Vagina (tissue), 2 donors: ENCODE data around the gene PPARD.

ENCODE experiments used
- CTCF ChIP-seq, 3 experiments: fragments of 450-650 bp in 2 of 3; fragments of 200-600 bp in 1 of 3; sonication (generic) in 1 of 3; IDR thresholded peaks; one replicate each; pipeline ENCODE4 v1.5.1; 2017 to 2019; ENCODE audit warnings: antibody characterized with exemption in 3 of 3, mild to moderate bottlenecking in 2 of 3, moderate library complexity in 2 of 3
- POLR2A ChIP-seq, 2 donors: fragments of 450-650 bp; IDR thresholded peaks; one replicate each; pipeline ENCODE4 v1.6.1; 2017; ENCODE audit warnings: antibody characterized with exemption in 2 of 2, mild to moderate bottlenecking in 2 of 2, moderate library complexity in 2 of 2
- POLR2AphosphoS5 ChIP-seq, 2 donors: sonication (generic); formaldehyde crosslinking; IDR thresholded peaks; one replicate each; pipeline ENCODE4 v1.9.0; 2017; ENCODE audit warnings: antibody characterized with exemption in 2 of 2, mild to moderate bottlenecking in 2 of 2, low read depth in 1 of 2; ENCODE audit not compliant: insufficient read depth in 1 of 2

GRCh38 chr6:35319346-35320030 is 22.9 kb upstream of the PPARD start:
- TF ChIP-seq CTCF (IDR thresholded peaks at IDR 0.05) = no peak
- no peak for TF ChIP-seq POLR2A (IDR thresholded peaks at IDR 0.05)
- no peak for TF ChIP-seq POLR2AphosphoS5 (IDR thresholded peaks at IDR 0.05; ENCODE audit: insufficient read depth in 1 of 2, low read depth in 1 of 2)
